CD4-positive, alpha-beta T cell treated with Interleukin-15 for 4 hours (primary cell): ENCODE data around the gene RASAL2.
"Not testable (repeated sequence)": the region's sequence is repeated elsewhere in the genome, so short reads cannot be mapped to it uniquely, and the experiment has no call there.

Experiments used
- DNase-seq: peaks from one replicate; pipeline ENCODE4 v3.0.0-alpha.2; 2020; ENCODE audit warnings: low spot score

Gene RASAL2

DNA sequence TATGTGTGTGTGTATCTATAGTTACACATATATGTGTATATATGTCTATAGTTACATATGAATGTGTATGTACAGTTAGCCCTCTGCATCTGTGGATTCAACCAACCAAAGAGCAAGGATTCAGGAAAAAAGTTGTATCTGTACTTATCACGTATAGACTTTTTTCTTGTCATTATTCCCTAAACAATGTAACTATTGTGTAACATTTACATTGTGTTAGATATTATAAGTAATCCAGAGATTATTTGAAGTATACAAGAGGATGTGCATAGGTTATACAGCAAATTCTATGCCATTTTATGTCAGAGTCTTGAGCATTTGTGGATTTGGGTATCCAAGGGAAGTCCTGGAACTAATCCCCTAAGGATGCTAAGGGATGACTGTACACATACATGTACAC is 71.3 kb downstream of the RASAL2 start:
- DNase-seq, result no peak

DNA sequence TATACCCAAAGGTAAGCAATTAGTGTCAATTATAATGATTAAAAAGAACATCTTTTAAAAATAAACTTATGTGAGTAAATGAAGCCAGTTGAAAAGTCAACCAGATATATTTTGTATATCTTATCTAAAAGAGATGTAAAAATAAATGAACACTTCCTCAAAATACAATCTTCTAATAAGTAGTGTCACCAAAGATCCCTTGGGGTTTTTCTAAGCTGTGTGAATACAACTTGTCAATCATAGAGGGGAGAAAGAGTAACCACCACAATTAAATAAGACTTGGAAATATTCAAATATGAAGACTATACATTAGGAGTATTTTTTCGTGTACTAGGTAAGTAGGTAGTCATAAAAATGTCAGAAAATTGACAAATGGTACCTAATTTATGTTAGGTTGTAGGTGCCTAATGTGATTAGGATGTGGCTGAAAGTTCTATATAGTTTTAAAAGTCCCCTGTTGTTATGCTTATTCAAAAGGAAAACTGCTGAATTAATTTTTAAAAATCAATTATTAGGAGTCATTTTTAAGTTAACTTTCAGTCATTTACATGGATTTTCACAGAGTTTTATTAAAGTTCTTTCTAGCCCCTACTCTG is 72.6 kb downstream of the RASAL2 start:
- no peak for DNase-seq

DNA sequence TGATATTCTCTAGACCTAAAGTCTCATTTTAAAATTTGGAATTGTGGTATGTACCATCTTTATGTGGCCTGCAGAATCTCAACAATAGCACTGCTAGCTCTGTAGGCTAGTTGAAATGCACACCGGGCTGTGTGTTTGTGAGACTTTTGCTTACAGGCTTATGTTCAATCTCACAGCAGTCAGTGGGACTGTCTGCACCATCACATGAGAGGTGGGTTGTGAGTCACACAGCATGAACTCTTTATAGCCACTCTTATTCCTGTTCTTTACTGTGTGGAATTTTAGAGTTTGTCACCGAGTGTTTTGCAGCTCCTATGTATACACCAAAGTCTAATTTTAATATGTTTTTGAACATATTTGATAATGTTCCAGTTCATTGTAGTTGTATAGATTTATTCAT is 74.6 kb downstream of the RASAL2 start:
- DNase-seq, result no peak

DNA sequence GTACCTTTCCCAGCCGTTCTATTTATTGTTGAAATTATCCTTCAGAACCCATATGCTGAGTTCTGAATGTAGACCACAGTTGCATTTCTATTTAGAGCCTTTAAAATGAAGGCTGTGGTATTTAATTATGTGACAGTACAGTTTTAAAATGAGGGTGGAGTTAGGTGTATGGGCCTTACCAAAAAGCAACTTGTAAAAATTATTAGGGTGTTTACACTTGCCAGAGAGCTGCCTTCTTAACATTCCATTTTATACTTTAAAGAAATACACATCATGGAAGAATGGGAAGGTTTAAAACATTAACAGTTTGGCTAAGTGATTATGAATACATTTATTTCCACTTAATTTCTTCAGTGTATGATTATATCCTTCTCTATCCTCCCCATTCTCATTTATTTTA is 75.7 kb downstream of the RASAL2 start:
- no peak for DNase-seq

DNA sequence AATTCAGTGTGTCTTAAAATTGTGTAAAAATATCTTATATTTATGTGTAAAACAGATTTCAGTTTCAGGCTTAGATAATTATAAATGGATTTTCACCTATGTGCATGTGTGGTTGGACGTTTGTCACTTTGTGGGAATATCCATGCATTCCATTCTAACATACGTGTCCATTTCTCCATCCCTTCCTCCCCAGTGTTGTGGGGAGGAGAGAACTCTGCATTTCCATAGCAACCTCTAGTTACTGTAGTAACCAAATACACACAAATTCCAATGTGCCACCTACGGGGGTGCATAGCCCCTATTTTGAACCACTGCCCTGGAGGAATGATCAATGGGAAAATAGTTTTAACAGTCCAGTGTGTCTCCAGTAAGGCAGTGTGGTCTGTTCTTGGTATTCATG is 79.0 kb downstream of the RASAL2 start:
- no peak for DNase-seq

DNA sequence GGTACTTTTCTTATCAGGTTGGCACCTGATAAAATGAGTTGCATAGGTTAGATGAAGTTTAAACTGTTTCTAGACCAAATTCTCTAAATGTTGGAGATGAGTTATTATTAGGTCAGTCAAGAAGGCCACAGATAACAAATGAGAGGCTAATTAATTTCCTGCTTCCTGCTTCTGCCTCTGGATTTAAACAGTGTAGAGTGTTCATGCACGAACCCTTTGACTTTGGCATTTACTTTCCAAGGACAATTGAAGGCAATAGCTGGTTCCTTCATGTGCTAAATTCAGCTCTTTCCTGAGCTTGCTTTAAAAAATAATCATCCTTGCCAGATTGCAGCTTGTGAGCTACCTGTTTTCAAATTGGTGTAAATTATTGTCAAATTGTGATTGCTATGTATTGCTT is 80.6 kb downstream of the RASAL2 start:
- no peak for DNase-seq

DNA sequence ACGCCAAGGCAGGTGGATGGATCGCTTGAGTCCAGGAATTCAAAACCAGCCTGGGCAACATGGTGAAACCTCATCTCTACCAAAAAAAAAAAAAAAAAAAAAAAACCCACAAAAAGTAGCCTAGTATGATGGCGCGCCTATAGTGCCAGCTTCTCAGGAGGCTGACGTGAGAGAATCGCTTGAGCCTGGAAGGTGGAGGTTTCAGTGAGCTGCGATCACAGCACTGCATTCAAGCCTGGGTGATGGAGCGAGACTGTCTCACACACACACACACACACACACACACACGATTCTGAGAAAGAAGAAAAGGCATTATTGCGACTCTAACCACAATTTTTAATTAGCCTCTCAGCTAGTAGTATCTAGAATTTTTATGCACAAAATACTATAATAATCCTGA is 86.5 kb downstream of the RASAL2 start:
- DNase-seq, result no peak

DNA sequence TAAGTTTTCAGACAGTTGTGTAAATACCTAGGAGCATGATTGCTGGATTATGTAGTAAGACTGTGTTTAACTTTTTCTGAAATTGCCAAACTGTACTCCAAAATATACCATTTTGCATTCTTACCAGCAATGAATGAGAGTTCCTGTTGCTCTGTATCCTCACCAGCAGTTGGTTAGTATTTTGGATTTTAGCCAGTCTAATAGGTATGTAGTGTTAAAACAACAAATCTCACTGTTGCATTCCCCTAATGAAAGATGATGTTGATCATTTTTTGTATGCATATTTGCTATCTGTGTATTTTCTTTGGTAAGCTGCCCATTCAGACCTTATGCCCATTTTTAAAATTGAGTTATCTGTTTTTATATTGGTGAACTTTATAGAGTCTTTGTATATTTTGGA is 89.9 kb downstream of the RASAL2 start:
- no peak for DNase-seq

DNA sequence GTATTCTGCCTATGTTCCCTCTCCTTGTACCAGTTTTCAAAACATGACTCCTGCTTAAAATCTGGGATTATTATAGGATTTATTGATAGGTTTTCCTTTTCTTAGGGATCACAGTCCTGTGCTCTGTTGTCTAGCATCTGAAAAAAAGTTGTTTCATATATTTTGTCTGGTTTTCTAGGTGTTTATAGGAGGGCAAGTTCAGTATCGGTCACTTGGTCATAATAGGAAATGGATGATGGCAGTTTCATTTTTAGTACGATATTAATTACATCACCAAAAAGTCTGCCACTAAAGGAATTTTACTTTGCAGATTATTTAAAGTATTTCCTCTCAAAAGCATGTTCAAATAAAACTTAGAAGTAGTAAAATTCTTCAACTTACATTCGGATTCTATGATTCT is 94.4 kb downstream of the RASAL2 start:
- DNase-seq, result no peak

DNA sequence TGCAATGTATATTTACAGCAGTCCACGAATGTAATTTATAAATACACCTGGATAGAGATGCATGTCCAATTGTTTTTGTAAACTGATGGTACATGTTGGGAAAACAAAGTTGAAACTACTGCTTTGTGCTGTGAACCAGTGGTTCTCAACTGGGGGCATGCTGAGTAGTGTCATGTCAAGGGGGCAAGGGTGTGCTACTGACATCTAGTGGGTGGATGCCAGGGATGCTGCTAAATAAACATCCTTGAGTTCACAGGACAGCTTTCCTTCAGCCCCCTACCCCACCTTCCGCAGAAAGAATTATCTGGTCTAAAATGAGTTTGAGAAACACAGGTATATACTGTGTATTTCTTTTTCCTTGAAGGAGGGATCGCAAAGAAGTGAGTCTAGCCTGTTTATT is 95.9 kb downstream of the RASAL2 start:
- DNase-seq, result no peak

DNA sequence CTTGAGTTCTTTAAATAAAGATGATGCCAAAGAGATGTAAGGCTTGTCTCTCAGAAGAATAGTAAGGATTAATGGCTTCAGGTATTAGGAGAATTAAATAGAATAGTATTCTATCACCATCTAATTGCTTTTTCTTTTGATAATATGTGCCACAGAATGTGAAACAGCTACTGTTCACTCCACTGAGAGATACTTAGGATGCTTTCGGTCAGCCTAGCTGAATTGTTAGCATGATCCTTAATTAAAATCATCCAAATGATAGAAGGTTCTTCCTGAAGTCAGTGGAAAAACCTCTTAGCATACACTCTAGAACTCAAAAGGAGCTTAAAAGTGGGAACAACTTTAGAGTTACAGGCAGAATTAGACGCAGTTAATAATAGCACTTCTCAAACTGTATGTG is 97.0 kb downstream of the RASAL2 start:
- no peak for DNase-seq

DNA sequence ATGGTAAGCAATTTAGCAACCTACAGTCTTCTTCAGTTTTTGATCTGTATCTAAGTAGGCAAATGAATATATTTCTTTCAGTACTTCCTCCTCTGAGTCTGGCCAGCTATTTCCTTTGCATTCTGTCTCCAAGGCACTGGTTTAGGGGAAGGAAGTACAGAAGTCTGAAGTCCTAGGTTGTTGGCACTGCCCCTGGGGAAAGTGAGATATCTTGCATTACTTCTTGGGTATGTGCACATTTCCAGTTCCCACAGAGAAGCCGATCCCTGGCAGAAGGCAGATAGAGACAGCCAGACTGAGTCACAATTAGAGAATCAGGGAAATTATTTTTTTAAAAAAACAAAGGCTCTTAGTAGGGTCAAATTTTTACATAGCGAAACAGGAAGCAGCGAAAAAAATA is 98.8 kb downstream of the RASAL2 start:
- DNase-seq, result no peak

DNA sequence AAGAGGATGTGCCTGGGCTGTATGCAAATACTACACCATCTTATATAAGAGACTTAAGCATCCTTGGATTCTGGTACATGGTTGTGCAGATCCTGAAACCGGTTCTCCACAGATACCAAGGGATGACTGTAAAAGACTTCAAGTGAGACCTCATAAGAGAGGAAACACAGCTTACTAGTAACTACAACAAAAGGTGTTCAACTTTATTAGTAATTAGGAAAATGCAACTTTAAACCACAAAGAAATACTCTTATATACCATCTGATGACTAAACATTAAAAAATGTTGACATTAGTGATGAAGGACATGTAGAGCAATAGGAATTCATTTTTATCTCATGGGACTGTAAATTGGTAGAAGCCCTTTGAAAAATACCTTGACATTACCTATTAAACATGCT is 102.7 kb downstream of the RASAL2 start:
- DNase-seq, result no peak

DNA sequence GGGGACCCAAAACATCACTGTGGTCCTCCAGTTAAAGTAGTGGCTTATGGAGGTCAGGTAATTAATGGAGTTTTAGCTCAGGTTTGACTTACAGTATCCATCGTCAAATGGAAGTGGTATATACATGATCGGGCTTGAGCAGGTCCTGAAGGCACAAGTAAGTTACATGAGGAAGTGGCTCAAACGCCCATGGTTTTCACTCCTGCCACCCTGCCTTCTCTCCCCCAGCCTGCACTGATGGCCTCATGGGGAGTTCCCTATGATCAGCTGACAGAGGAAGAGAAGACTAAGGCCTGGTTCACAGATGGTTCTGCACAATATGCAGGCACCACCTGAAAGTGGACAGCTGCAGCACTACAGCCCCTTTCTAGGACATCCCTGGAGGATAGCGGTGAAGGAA is 108.2 kb downstream of the RASAL2 start:
- not testable (repeated sequence) for DNase-seq

DNA sequence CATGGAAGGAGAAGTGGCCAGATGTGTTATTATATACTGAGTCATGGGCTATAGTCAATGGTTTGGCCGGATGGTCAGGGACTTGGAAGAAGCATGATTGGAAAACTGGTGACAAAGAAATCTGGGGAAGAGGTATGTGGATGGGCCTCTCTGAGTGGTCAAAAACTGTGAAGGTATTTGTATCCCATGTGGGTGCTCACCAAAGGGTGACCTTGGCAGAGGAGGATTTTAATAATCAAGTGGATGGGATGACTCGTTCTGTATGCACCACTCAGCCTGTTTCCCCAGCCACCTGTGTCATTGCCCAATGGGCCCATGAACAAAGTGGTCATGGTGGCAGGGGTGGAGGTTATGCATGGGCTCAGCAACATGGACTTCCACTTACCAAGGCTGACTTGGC is 108.6 kb downstream of the RASAL2 start:
- DNase-seq, result not testable (repeated sequence)

DNA sequence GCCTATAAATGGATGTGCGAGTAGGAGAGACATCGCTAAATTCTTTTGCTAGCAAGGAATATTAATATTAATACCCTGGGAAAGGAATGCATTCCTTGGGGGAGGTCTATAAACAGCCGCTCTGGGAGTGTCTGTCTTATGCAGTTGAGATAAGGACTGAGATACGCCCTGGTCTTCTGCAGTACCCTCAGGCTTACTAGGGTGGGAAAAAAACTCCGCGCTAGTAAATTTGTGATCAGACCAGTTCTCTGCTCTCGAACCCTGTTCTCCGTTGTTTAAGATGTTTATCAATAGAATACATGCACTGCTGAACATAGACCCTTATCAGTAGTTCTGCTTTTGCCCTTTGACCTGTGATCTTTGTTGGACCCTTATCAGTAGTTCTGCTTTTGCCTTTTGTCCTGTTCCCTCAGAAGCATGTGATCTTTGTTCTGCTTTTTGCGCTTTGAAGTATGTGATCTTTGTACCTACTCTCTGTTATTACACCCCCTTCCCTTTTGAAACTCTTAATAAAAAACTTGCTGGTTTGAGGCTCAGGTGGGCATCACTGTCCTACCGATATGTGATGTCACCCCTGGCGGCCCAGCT is 114.5 kb downstream of the RASAL2 start:
- not testable (repeated sequence) for DNase-seq

DNA sequence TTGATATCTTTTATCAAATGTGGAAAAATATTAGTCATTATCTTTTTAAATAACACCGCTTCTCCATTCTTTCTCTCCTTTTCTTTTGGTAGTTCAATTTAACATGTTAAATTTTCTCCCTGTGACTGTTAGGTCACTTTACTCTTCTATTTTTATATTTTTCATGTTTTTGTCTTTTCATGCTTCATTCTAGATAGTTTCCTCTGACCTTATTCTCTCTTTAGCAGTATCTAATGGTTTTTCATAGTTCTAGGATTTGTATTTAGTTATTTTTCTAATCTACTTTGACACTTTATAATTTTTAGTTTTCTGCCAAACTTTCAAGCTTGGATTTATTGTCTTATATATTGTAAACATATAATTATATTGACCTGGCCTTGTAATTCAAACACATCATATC is 116.0 kb downstream of the RASAL2 start:
- no peak for DNase-seq

DNA sequence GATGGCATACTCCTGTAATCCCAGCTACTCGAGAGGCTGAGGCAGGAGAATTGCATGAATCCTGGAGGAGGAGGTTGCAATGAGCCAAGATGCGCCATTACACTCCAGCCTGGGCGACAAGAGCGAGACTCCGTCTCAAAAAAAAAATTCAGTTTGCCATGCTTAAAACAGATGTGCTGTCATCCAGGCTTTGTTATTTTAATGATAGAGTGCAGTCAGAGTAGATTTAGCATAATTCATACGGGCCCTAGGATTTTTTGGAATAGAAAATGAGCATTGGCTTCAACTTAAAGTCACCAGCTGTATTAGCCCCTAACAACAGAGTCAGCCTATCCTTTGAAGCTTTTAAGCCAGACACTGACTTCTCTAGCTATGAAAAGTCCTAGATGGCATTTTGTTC is 124.6 kb downstream of the RASAL2 start:
- DNase-seq, result no peak

DNA sequence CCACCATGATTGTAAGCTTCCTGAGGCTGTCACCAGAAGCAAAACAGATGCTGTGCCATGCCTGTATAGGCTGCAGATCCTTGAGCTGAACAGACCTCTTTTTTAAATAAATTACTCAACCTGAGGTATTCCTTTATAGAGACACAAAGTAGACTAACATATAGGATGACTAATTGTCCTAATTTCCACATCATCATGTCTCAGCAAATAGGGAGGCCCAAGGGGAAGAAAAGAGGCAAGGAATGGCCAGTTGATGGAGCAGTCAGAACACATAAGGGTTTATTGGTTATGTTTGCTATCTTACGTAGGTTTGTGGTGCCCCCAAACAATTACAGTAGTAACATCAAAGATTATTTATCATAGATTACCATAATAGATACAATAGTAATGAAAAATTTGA is 126.2 kb downstream of the RASAL2 start:
- DNase-seq, result no peak

DNA sequence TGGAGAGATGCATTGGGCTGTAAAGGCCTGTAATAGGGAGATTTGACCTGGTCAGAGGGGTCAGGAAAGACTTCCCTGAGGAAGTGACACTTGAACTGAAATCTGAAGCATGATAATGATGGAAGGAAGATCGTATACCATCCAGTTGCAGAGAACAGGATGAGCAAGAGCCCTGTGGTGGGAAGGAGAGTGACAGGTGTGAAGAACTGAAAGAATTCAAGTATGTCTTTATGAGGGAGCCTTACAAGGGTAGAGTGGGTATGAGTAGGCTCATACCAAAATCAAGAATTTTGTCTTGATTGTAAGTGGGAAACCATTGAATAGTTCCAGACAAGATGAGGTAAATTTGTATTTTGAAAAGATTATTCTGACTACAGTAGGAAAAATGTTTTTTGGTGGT is 129.4 kb downstream of the RASAL2 start:
- no peak for DNase-seq

DNA sequence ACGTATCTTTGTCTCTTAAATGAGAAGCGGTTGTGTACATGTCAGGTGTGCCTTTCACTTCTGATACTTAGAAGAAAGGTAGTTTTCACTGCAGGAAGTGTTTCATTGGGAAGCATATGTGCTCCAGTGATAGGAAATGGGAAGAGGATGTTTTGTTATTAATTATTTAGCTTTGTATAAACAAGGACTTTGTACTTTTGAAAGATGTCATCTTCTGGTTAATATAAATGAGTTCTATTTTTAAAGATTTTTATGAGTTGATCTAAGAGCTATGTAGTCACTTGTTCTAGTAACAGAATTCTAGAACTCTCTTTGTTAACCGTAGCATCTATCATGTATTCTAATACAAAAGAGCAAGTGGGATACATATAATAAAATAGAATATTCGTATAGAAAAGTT is 130.5 kb downstream of the RASAL2 start:
- no peak for DNase-seq

DNA sequence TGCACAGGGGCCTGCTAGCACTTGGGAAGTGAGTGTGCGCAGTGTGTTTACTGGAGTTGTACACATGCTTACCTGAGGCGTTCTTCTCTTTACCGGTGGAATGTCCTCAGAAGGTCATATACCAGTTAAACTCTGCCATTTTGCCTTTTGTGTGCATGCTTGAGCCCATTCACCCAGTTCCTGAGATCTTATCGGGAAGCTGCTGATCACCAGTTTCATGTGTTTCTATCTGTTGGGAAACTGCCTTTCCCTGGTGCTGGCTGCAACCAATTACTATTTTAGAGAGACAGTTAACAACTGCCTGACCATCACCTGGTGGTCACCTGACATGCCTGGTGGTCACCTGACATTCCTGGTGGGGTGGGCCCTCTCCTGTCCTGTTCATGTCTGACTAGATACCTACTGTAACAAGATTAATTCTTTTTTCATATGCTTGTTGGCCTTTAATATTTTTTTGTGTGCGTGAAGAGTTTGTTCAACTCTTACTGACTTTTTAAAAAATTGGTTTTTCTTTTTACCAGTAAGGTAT is 137.0 kb downstream of the RASAL2 start:
- DNase-seq, result no peak

DNA sequence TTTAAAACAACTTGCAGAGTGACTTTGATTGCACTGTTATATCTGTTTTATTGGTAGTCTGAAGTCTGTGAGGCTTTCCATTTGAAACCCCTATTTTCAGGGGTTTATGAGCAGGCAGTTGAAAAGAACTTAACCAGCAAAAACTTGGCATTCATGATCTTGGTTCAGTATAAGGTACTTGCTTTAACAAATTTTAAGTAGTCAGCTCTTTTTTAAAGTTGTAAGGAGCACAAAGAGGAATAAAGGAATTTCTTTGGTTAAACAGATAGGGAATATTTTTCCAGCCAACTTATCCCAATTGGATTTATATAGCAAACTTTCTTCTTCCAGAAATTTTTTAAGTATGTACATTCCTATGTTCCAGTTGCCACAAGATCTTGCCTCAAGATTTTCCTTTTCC is 138.2 kb downstream of the RASAL2 start:
- no peak for DNase-seq

DNA sequence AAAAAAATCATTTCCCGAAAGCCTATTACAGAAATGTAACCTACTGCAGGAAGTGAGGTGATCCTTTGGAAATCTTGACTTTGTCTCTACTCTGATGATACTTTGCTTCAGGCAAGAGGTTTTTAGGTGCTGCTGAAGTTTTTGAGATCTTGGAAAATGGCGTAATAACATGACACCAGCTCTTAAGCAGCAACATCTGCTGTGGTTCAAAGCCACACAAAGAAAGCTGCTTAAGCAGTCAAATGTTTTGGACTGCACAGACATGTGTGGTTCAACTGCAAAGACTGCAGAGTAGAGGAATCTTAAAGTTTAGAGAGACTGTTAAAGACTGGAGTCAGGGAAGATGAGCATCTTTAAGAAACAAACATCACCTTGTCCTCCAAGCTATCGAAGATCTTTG is 139.0 kb downstream of the RASAL2 start:
- DNase-seq, result no peak
